HepG2 (cell line): ENCODE results near the gene MAP3K20. TPM values are rescaled to one million over a fixed set of nuclear protein-coding genes. Genes with fewer than 3 reads are reported as not detected.
A peak's percentile ranks its signal among the peaks of the same experiment; 100 is the strongest.

Experiments used
- ATAC-seq: fragments of 200-7000 bp; cut with Tn5 transposase; 3 replicates; pipeline ENCODE4 v1.9.1; 2020; ENCODE audit warnings: mild to moderate bottlenecking, moderate library complexity
- BruUV-seq: library from RNA; stranded (reverse); fragments of 400-500 nt; replicated peaks from 2 replicates; lab custom pipeline; 2021; lab: Mats Ljungman, UMichigan
- CTCF ChIA-PET: fragments of 300-600 bp; formaldehyde crosslinking; extraction: SDS; loops from one replicate; lab custom pipeline; 2021; ENCODE audit warnings: low total read pairs, inconsistent platforms, low intra/inter-chr PET ratio; lab: Yijun Ruan, JAX
- POLR2A ChIA-PET: fragments of 350-600 bp; sonication (Branson Sonifier 250); formaldehyde crosslinking; loops from one replicate; lab custom pipeline; 2020; ENCODE audit warnings: antibody characterized with exemption, inconsistent platforms; lab: Yijun Ruan, JAX
- DNase-seq: peaks from one replicate; pipeline ENCODE4 v3.0.0-alpha.2; 2015; ENCODE audit warnings: low spot score
- FAIRE-seq: peaks from 3 replicates; lab custom pipeline; 2011; peaks lifted over from hg19 to GRCh38; lab: Jason Lieb, UNC
- H2AFZ ChIP-seq: one replicate; pipeline ENCODE4 v1.6.1; 2011; ENCODE audit warnings: low read length, inconsistent platforms
- H3K27ac ChIP-seq: fragments of 300-600 bp; 3 replicates; pipeline ENCODE4 v1.8.0; 2011; ENCODE audit warnings: mixed run types, mild to moderate bottlenecking, mixed read lengths, low read length, inconsistent platforms; ENCODE audit not compliant: insufficient read depth; ENCODE audit errors: extremely low read length
- H3K27me3 ChIP-seq, 2 experiments: fragments of 200-600 bp in 1 of 2; 2 replicates in 1 of 2; 3 replicates in 1 of 2; pipeline versions ENCODE4 v1.6.0 to v1.8.0; 2011; ENCODE audit warnings: low read length in 2 of 2, mild to moderate bottlenecking in 2 of 2, moderate library complexity in 2 of 2, inconsistent platforms in 1 of 2; ENCODE audit not compliant: insufficient read depth in 2 of 2, control insufficient read depth in 1 of 2
- H3K36me3 ChIP-seq, 2 experiments: fragments of 200-600 bp in 1 of 2; replicated peaks in 1 of 2; 2 replicates in 1 of 2; 3 replicates in 1 of 2; pipeline versions ENCODE4 v1.5.1 to v1.8.0; 2011; ENCODE audit warnings: low read length in 2 of 2, inconsistent platforms in 1 of 2; ENCODE audit not compliant: insufficient read depth in 2 of 2, control insufficient read depth in 1 of 2
- H3K4me1 ChIP-seq: 2 replicates; pipeline ENCODE4 v1.5.1; 2012; ENCODE audit warnings: low read length, inconsistent platforms; ENCODE audit not compliant: insufficient read depth
- H3K4me2 ChIP-seq: 2 replicates; pipeline ENCODE4 v1.6.0; 2011; ENCODE audit warnings: low read depth, low read length, inconsistent platforms
- H3K4me3 ChIP-seq, 3 experiments: fragments of 200-600 bp in 1 of 3; sonication (generic), shearing (Covaris generic) in 1 of 3; replicated peaks in 1 of 3; 2 replicates each; pipeline ENCODE4 v1.5.1; 2011 to 2016; ENCODE audit warnings: low read length in 3 of 3, inconsistent platforms in 2 of 3, low read depth in 2 of 3, mild to moderate bottlenecking in 2 of 3, control low read depth in 1 of 3, mixed read lengths in 1 of 3; ENCODE audit not compliant: insufficient read depth in 1 of 3
- H3K79me2 ChIP-seq: one replicate; pipeline ENCODE4 v1.6.1; 2011; ENCODE audit warnings: low read length, inconsistent platforms; ENCODE audit not compliant: insufficient read depth
- H3K9ac ChIP-seq: 2 replicates; pipeline ENCODE4 v1.6.0; 2011; ENCODE audit warnings: mild to moderate bottlenecking, low read depth, low read length, inconsistent platforms; ENCODE audit not compliant: insufficient read depth
- H3K9me3 ChIP-seq: 2 replicates; pipeline ENCODE4 v1.5.1; 2012; ENCODE audit warnings: mild to moderate bottlenecking, low read length
- H4K20me1 ChIP-seq: 2 replicates; pipeline ENCODE4 v1.6.0; 2011; ENCODE audit warnings: inconsistent platforms, mild to moderate bottlenecking, low read length, moderate library complexity; ENCODE audit not compliant: insufficient read depth
- CCAR2 ChIP-seq: fragments of 200-400 bp; formaldehyde crosslinking; optimal IDR thresholded peaks from 2 replicates; pipeline ENCODE3; 2018; ENCODE audit warnings: low read depth, mild to moderate bottlenecking, low read length, moderate library complexity
- HDAC1 ChIP-seq: sonication (generic); formaldehyde crosslinking; IDR thresholded peaks from 2 replicates; pipeline ENCODE4 v1.5.1; 2020; ENCODE audit warnings: mild to moderate bottlenecking, missing genetic modification reagents
- HDAC6 ChIP-seq: fragments of 200-600 bp; sonication (generic); IDR thresholded peaks from 2 replicates; pipeline ENCODE4 v1.7.0; 2017; ENCODE audit warnings: mild to moderate bottlenecking, antibody characterized with exemption, low read length, low read depth
- IRX3 ChIP-seq: sonication (generic); formaldehyde crosslinking; IDR thresholded peaks from 2 replicates; pipeline ENCODE4 v1.8.1; 2023; ENCODE audit warnings: mild to moderate bottlenecking, low read depth, missing genetic modification reagents, borderline replicate concordance
- KDM1A ChIP-seq: IDR thresholded peaks from 2 replicates; pipeline ENCODE4 v1.6.1; 2016; ENCODE audit warnings: missing compliant biosample characterization
- MBNL3 ChIP-seq: fragments of 250-450 bp; sonication (Bioruptor Pico); conservative IDR thresholded peaks from 2 replicates; pipeline ENCODE4 v1.8.0; 2022; ENCODE audit warnings: mild to moderate bottlenecking, inconsistent platforms
- PLSCR1 ChIP-seq: sonication (generic); formaldehyde crosslinking; IDR thresholded peaks from 2 replicates; pipeline ENCODE4 v1.5.0; 2020; ENCODE audit warnings: missing genetic modification reagents, mild to moderate bottlenecking, borderline replicate concordance
- RARA ChIP-seq: IDR thresholded peaks from 2 replicates; pipeline ENCODE4 v1.6.1; 2016; ENCODE audit warnings: missing genetic modification reagents, missing compliant biosample characterization
- TFDP2 ChIP-seq: sonication (generic); formaldehyde crosslinking; IDR thresholded peaks from 2 replicates; pipeline ENCODE4 v1.4.0; 2020; ENCODE audit warnings: missing genetic modification reagents
- ZFP82 ChIP-seq: sonication (generic); formaldehyde crosslinking; IDR thresholded peaks from 2 replicates; pipeline ENCODE4 v1.5.1; 2020; ENCODE audit warnings: mild to moderate bottlenecking, missing genetic modification reagents, borderline replicate concordance
- ZNF138 ChIP-seq: sonication (generic); formaldehyde crosslinking; IDR thresholded peaks from 2 replicates; pipeline ENCODE4 v1.5.0; 2020; ENCODE audit warnings: mild to moderate bottlenecking, low read depth, missing genetic modification reagents
- ZNF3 ChIP-seq: IDR thresholded peaks from 2 replicates; pipeline ENCODE4 v1.7.0; 2017; ENCODE audit warnings: inconsistent platforms
- ZNF839 ChIP-seq: sonication (generic); formaldehyde crosslinking; IDR thresholded peaks from 2 replicates; pipeline ENCODE4 v1.4.0; 2020; ENCODE audit warnings: missing genetic modification reagents, mild to moderate bottlenecking, borderline replicate concordance
- WGBS: methylation state at CpG from one replicate; pipeline ENCODE4 v1.1.6; 2017; ENCODE audit warnings: low lambda C conversion rate; 5-methylcytosine and 5-hydroxymethylcytosine counted together
- in situ Hi-C: cut with HindIII; loops from 2 replicates; pipeline ENCODE4 v1.10.0; 2017; ENCODE audit warnings: low pct_unique_long_range_greater_than_20kb; ENCODE audit not compliant: extremely low pct_ligation_motif_present
- intact Hi-C: fragments of 100-400 bp; cut with micrococcal nuclease; formaldehyde crosslinking; loops from one replicate; pipeline ENCODE4 v1.10.0; 2022; ENCODE audit not compliant: unreplicated experiment
- polyA plus RNA-seq, 8 experiments: library from polyadenylated mRNA; depleted of rRNA in 3 of 8; stranded (reverse) in 7 of 8; unstranded in 1 of 8; fragments of >200 nt; fragmentation: Illumina TruSeq in 4 of 8; extraction: Trizol in 4 of 8; gene quantifications; 2 replicates each; pipeline versions ENCODE4 v1.2.1 to v1.2.3, GENCODE V29; 2011 to 2016; ENCODE audit warnings: low read depth in 4 of 8, missing spikeins in 1 of 8, mixed read lengths in 1 of 8; ENCODE audit not compliant: insufficient read depth in 1 of 8
- total RNA-seq, 5 experiments: library from RNA; depleted of rRNA; stranded (reverse); fragments of >200 nt; fragmentation: Illumina TruSeq; extraction: Trizol; gene quantifications; 2 replicates each; pipeline ENCODE4 v1.2.3, GENCODE V29; 2016; ENCODE audit warnings: low read depth in 1 of 5
- TF ChIP-seq, protein P1 (sequence below): sonication (generic); formaldehyde crosslinking; conservative IDR thresholded peaks from 2 replicates; pipeline ENCODE4 v1.4.0; 2020; ENCODE audit warnings: missing genetic modification reagents
- TF ChIP-seq, protein P2 (sequence below): sonication (generic); formaldehyde crosslinking; IDR thresholded peaks from 2 replicates; pipeline ENCODE4 v1.5.0; 2020; ENCODE audit warnings: missing genetic modification reagents
- TF ChIP-seq, protein P3 (sequence below): IDR thresholded peaks from 2 replicates; pipeline ENCODE4 v1.6.1; 2016; ENCODE audit warnings: low read depth, borderline replicate concordance

The MAP3K20 gene
- total and polyA plus RNA-seq, 2 of the 13 experiments (the other 11 are each of a cell fraction or from before 2014, with no cell fraction given) = 5.2 to 13.5 TPM

DNA sequence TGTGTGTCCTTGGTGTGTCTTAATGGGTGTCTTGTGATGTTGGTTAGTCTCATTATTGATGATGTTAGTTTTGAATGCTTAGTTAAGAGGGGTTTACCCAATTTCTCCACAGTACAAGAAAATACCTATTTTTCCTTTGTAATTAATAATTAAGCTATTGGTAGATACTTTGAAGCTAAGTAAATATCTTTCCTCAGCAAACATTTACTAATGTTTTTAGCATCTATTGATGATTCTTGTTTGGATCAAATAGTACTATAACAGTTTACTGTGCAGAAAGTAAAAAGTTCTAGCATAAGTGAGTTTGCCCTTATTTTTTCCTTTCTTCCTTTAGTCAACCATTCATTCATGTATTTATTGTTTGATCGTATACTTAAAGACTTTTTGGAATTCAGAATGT is 19.1 kb downstream of the MAP3K20 start:
- H3K9ac ChIP-seq = no peak overlapping the region
- CTCF ChIA-PET = no interaction called here
- BruUV-seq = no TSS peak

DNA sequence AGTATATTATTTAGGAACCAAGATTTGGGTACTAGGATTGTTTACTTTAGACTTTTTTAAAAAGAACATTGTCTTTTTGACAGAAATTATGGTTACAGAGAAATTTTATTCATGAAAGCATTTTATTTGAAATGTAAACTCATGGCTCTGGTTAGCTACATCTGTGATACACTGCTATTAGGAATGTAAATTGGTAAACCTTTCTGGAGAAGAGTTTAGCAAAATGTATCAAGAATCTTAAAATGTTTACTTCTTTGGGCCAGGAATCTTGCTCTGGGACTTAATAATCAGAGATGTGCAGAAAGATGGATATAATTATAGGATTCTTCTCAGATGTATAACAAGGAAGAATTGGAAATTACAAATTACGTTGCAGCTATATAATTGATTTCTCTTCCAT is 19.7 kb downstream of the MAP3K20 start:
- Histone ChIP-seq H2AFZ (no peak overlapping the region), H3K27ac (no peak overlapping the region), H3K9me3 (no peaks in the 10 kb centered on the region), H3K4me2 (no peak overlapping the region), H3K79me2 (no peaks in the 10 kb centered on the region), H3K4me1 (peaks cover 10% of the 10 kb centered on the region), H3K4me3 (no peak overlapping the region), H3K27me3 (no peaks in the 10 kb centered on the region), H3K36me3 (peaks cover 0 to 19% of the 10 kb centered on the region in 2 experiments; a peak in 4 of 5 replicates), H4K20me1 (no peaks in the 10 kb centered on the region), H3K9ac (no peak overlapping the region)
- no peak for DNase-seq
- FAIRE-seq = no peak
- ATAC-seq = no peak
- intact Hi-C loops = no loop called here
- CTCF ChIA-PET = no interaction called here
- 96% methylated on average over 1 of the region's 1 CpG for WGBS
- in situ Hi-C loops = no loop called here
- POLR2A ChIA-PET = no interaction called here
- no TSS peak for BruUV-seq
- TF ChIP-seq ZNF839 (no peak), IRX3 (CRISPR knock-in tag) (no peak), PLSCR1 (no peak), TFDP2 (CRISPR knock-in tag) (no peak), ZNF3 (CRISPR knock-in tag) (no peak), RARA (no peak), HDAC6 (no peak), KDM1A (CRISPR knock-in tag) (no peak), HDAC1 (CRISPR knock-in tag) (no peak), CCAR2 (no peak), ZNF138 (CRISPR knock-in tag) (no peak), ZFP82 (no peak)
- TF ChIP-seq, protein P1, sequence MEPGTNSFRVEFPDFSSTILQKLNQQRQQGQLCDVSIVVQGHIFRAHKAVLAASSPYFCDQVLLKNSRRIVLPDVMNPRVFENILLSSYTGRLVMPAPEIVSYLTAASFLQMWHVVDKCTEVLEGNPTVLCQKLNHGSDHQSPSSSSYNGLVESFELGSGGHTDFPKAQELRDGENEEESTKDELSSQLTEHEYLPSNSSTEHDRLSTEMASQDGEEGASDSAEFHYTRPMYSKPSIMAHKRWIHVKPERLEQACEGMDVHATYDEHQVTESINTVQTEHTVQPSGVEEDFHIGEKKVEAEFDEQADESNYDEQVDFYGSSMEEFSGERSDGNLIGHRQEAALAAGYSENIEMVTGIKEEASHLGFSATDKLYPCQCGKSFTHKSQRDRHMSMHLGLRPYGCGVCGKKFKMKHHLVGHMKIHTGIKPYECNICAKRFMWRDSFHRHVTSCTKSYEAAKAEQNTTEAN = no peak
- TF ChIP-seq, protein P2, sequence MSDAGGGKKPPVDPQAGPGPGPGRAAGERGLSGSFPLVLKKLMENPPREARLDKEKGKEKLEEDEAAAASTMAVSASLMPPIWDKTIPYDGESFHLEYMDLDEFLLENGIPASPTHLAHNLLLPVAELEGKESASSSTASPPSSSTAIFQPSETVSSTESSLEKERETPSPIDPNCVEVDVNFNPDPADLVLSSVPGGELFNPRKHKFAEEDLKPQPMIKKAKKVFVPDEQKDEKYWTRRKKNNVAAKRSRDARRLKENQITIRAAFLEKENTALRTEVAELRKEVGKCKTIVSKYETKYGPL (CRISPR knock-in tag) = no peak
- TF ChIP-seq, protein P3, sequence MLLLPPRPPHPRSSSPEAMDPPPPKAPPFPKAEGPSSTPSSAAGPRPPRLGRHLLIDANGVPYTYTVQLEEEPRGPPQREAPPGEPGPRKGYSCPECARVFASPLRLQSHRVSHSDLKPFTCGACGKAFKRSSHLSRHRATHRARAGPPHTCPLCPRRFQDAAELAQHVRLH (CRISPR knock-in tag) = no peak

More for the DNA sequence above, 19.1 kb downstream of the MAP3K20 start:
- H3K27ac ChIP-seq = no peak overlapping the region
- intact Hi-C loops = no loop called here
- in situ Hi-C loops = no loop called here
- FAIRE-seq (peak; percentile 8), DNase-seq (no peak), ATAC-seq (no peak)
- POLR2A ChIA-PET = no interaction called here
- no peak overlapping the region for H2AFZ ChIP-seq
- H3K9me3 ChIP-seq = no peaks in the 10 kb centered on the region
- TF ChIP-seq MBNL3 (CRISPR knock-in tag) = no peak
- WGBS = 95% methylated on average over 1 of the region's 1 CpG
- H3K4me1 ChIP-seq = peaks cover 10% of the 10 kb centered on the region
- H3K4me3 ChIP-seq = no peak overlapping the region
- no peak overlapping the region for H3K4me2 ChIP-seq
- no peaks in the 10 kb centered on the region for H4K20me1 ChIP-seq
- H3K27me3 ChIP-seq = no peaks in the 10 kb centered on the region
- no peaks in the 10 kb centered on the region for H3K79me2 ChIP-seq
- H3K36me3 ChIP-seq = peaks cover 0 to 19% of the 10 kb centered on the region in 2 experiments; a peak in 3 of 5 replicates
